MM.1S (cell line): ENCODE data around the gene NTRK2.

ENCODE experiments used
- DNase-seq: peaks from one replicate; pipeline ENCODE4 v3.0.0-alpha.2; 2015
- H2AFZ ChIP-seq: fragments of 300-600 bp; sonication (generic); 2 replicates; pipeline ENCODE4 v1.6.0; 2016; ENCODE audit warnings: antibody characterized with exemption, low read length
- H3F3A ChIP-seq: fragments of 300-600 bp; sonication (generic); 2 replicates; pipeline ENCODE4 v1.6.1; 2016; ENCODE audit warnings: mild to moderate bottlenecking, antibody characterized with exemption, low read length, moderate library complexity, mixed read lengths; ENCODE audit not compliant: insufficient read depth
- H3K27ac ChIP-seq: fragments of 300-600 bp; sonication (generic); 2 replicates; pipeline ENCODE4 v1.5.1; 2016; ENCODE audit warnings: mild to moderate bottlenecking, low read length
- H3K27me3 ChIP-seq: fragments of 300-600 bp; sonication (generic); replicated peaks from 2 replicates; pipeline ENCODE4 v1.6.0; 2016; ENCODE audit warnings: low read length; ENCODE audit not compliant: insufficient read depth
- H3K36me3 ChIP-seq: fragments of 300-600 bp; sonication (generic); replicated peaks from 2 replicates; pipeline ENCODE4 v1.6.1; 2016; ENCODE audit warnings: mild to moderate bottlenecking, low read length, mixed read lengths; ENCODE audit not compliant: insufficient read depth
- H3K4me1 ChIP-seq: fragments of 300-600 bp; sonication (generic); 2 replicates; pipeline ENCODE4 v1.6.1; 2016; ENCODE audit warnings: low read length, mixed read lengths
- H3K4me2 ChIP-seq: fragments of 300-600 bp; sonication (generic); 2 replicates; pipeline ENCODE4 v1.6.0; 2016; ENCODE audit warnings: low read depth, low read length
- H3K4me3 ChIP-seq: fragments of 300-600 bp; sonication (generic); 2 replicates; pipeline ENCODE4 v1.5.1; 2016; ENCODE audit warnings: low read length, mixed read lengths
- H3K79me2 ChIP-seq: fragments of 300-600 bp; sonication (generic); 2 replicates; pipeline ENCODE4 v1.6.1; 2016; ENCODE audit warnings: mixed run types, low read length, mixed read lengths
- H3K9ac ChIP-seq: fragments of 300-600 bp; sonication (generic); 2 replicates; pipeline ENCODE4 v1.6.1; 2016; ENCODE audit warnings: low read length, mixed read lengths
- H3K9me2 ChIP-seq: fragments of 300-600 bp; sonication (generic); replicated peaks from 2 replicates; pipeline ENCODE4 v1.6.1; 2016; ENCODE audit warnings: mild to moderate bottlenecking, low read length, mixed read lengths; ENCODE audit not compliant: insufficient read depth
- H3K9me3 ChIP-seq: fragments of 300-600 bp; sonication (generic); replicated peaks from 2 replicates; pipeline ENCODE4 v1.6.1; 2016; ENCODE audit warnings: mild to moderate bottlenecking, low read length, mixed read lengths; ENCODE audit not compliant: insufficient read depth
- H4K20me1 ChIP-seq: fragments of 300-600 bp; sonication (generic); 2 replicates; pipeline ENCODE4 v1.6.1; 2016; ENCODE audit warnings: mild to moderate bottlenecking, low read length, moderate library complexity, mixed read lengths; ENCODE audit not compliant: insufficient read depth
- CTCF ChIP-seq: fragments of 300-600 bp; sonication (generic); IDR thresholded peaks from 2 replicates; pipeline ENCODE4 v1.5.1; 2016; ENCODE audit warnings: antibody characterized with exemption, low read length, mixed read lengths
- EZH2 ChIP-seq: fragments of 300-600 bp; sonication (generic); optimal IDR thresholded peaks from 2 replicates; pipeline ENCODE3; 2017; ENCODE audit warnings: low read depth, mild to moderate bottlenecking, antibody characterized with exemption, low read length, mixed read lengths
- EZH2phosphoT487 ChIP-seq: fragments of 300-600 bp; sonication (generic); IDR thresholded peaks from 2 replicates; pipeline ENCODE4 v1.6.1; 2018; ENCODE audit warnings: antibody characterized with exemption, low read length

NTRK2 gene

GRCh38 chr9:84669288-84670137 is at the start of gene NTRK2:
NTRK2 (plus strand) TSS chr9:84669729; CDS start chr9:84670749, 1,020 bp downstream.
- peak within 1 kb of the TSS; percentile 85 for H3K4me3 ChIP-seq
- DNase-seq, result peak; percentile 75
- peak within 1 kb of the TSS; percentile 30; the same call in 1 of the 2 replicates for H3K9ac ChIP-seq

GRCh38 chr9:84620338-84620737 is 49.2 kb upstream of the NTRK2 start:
- Histone ChIP-seq H3F3A (no peaks in the 10 kb centered on the region), H3K27me3 (no peaks in the 10 kb centered on the region), H3K4me3 (no peak overlapping the region), H4K20me1 (no peaks in the 10 kb centered on the region), H3K4me2 (no peak overlapping the region), H3K9ac (no peak overlapping the region), H3K9me3 (no peaks in the 10 kb centered on the region), H3K9me2 (no peaks in the 10 kb centered on the region), H3K27ac (no peak overlapping the region), H2AFZ (no peak overlapping the region), H3K79me2 (no peaks in the 10 kb centered on the region), H3K36me3 (no peaks in the 10 kb centered on the region), H3K4me1 (no peaks in the 10 kb centered on the region)
- no peak for TF ChIP-seq EZH2phosphoT487
- no peak for TF ChIP-seq CTCF
- no peak for DNase-seq

More at GRCh38 chr9:84669288-84670137, at the start of gene NTRK2:
- Histone ChIP-seq H3F3A (peaks cover 4% of the 10 kb centered on the region; the same call in 1 of the 2 replicates), H3K4me1 (no peaks in the 10 kb centered on the region), H3K36me3 (no peaks in the 10 kb centered on the region), H3K27me3 (0 out of 2 replicates have a peak, but pooled peaks cover 8% of the 10 kb centered on the region), H3K9me2 (no peaks in the 10 kb centered on the region), H4K20me1 (no peaks in the 10 kb centered on the region), H3K27ac (peak within 1 kb of the TSS; percentile 22; the same call in 1 of the 2 replicates), H3K9me3 (no peaks in the 10 kb centered on the region), H2AFZ (peak within 1 kb of the TSS; percentile 87), H3K79me2 (no peaks in the 10 kb centered on the region), H3K4me2 (peak within 1 kb of the TSS; percentile 90)
- no peak for TF ChIP-seq EZH2
- TF ChIP-seq EZH2phosphoT487, result no peak
- TF ChIP-seq CTCF, result peak; percentile 44

- TF ChIP-seq EZH2phosphoT487 (no peak), EZH2 (no peak), CTCF (no peak)
- no peak overlapping the region for H3K9ac ChIP-seq
Observed at GRCh38 chr9:84621811-84622210, 47.7 kb upstream of the NTRK2 start.

More at GRCh38 chr9:84621811-84622210, 47.7 kb upstream of the NTRK2 start:
- Histone ChIP-seq H3K79me2 (no peaks in the 10 kb centered on the region), H3K4me3 (no peak overlapping the region), H3K9me2 (no peaks in the 10 kb centered on the region), H3K36me3 (no peaks in the 10 kb centered on the region), H3K27ac (no peak overlapping the region), H4K20me1 (no peaks in the 10 kb centered on the region), H3K9me3 (no peaks in the 10 kb centered on the region), H3K4me1 (no peaks in the 10 kb centered on the region), H2AFZ (no peak overlapping the region), H3K27me3 (no peaks in the 10 kb centered on the region), H3F3A (no peaks in the 10 kb centered on the region), H3K4me2 (no peak overlapping the region)
- no peak for DNase-seq
